B cell (primary cell): ENCODE measurements around the gene POTEM.
"Not testable (repeated sequence)": the region's sequence is repeated elsewhere in the genome, so short reads cannot be mapped to it uniquely, and the experiment has no call there.

Experiments
- CTCF ChIP-seq: fragments of 200-600 bp; IDR thresholded peaks from one replicate; pipeline ENCODE4 v1.8.0; 2022; ENCODE audit warnings: antibody characterized with exemption, mild to moderate bottlenecking
- EZH2 ChIP-seq: IDR thresholded peaks from 2 replicates; pipeline ENCODE4 v1.6.1; 2012; ENCODE audit warnings: borderline replicate concordance, low read depth, mild to moderate bottlenecking, moderate library complexity, low read length; ENCODE audit not compliant: insufficient read depth, poor library complexity, severe bottlenecking

DNA sequence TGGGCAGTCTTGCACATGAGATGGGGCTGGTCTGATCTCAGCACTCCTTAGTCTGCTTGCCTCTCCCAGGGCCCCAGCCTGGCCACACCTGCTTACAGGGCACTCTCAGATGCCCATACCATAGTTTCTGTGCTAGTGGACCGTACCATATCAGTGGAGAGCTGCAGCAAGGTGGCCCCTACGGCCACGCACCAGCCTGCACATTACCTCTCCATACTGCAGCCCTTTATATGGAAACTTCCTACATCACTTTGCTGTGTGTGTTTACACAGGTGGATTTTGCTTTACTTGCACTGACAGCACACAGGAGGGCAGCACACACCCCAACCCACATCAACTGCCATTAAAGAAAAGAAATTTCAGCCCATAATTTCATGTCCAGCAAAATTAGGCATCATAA, 35.3 kb downstream of the POTEM start:
- TF ChIP-seq CTCF, EZH2: not testable (repeated sequence)
